Neuron (in vitro differentiated cells): ENCODE measurements around the gene TRIM47.

Source experiments
- H2AFZ ChIP-seq: one replicate; pipeline ENCODE4 v1.6.1; 2013; ENCODE audit warnings: low read depth, mild to moderate bottlenecking, inconsistent platforms, low read length, moderate library complexity
- H3K27me3 ChIP-seq: one replicate; pipeline ENCODE4 v1.6.1; 2013; ENCODE audit warnings: low read length; ENCODE audit not compliant: insufficient read depth
- H3K36me3 ChIP-seq: one replicate; pipeline ENCODE4 v1.6.1; 2013; ENCODE audit warnings: low read length; ENCODE audit not compliant: insufficient read depth
- H3K4me1 ChIP-seq: one replicate; pipeline ENCODE4 v1.6.1; 2013; ENCODE audit warnings: low read length; ENCODE audit not compliant: insufficient read depth
- H3K4me3 ChIP-seq: 2 replicates; pipeline ENCODE4 v1.5.1; 2013; ENCODE audit warnings: mild to moderate bottlenecking, low read length, moderate library complexity
- H3K9me3 ChIP-seq: one replicate; pipeline ENCODE4 v1.6.1; 2013; ENCODE audit warnings: low read length

TRIM47 gene

DNA sequence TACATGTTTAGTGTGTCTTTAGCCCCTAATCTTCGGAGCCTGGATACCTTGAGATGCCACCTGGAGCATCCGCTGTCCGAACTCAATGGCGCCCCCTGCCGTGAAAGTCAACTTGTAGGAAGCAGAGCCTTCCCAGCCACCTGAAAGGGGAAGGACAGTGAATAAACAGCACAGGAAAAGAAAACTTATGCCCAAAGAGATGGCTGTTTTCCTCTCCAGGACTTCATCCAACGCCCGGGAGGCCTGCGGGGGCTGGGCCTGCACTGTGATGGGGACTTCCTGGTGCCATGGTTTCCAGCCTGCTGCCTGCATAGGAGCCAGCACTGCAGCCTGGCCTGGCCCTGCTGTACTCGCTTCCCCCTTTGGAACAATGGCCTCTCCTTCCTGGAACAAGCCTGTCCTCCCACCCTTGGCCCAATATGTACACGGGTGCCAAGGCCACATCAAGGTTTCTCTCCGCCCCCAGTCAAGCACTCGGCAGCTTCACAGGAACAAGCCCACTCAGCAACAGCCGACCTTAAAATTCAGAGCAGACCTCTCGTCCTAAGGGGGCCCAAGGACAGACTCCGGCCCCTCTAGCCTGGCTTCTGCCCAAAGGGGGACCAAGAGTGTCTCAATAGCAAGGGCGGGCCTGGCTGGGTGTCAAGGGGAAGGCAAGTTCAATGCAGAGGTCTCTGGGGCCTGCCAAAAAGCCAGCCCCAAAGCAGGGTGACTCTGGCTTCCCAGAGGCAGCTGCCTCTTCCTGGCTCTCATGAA lies 29.7 kb downstream of the TRIM47 start:
- Histone ChIP-seq H3K9me3 (no peaks in the 10 kb centered on the region), H3K4me1 (no peaks in the 10 kb centered on the region), H3K36me3 (peaks cover 52% of the 10 kb centered on the region)

DNA sequence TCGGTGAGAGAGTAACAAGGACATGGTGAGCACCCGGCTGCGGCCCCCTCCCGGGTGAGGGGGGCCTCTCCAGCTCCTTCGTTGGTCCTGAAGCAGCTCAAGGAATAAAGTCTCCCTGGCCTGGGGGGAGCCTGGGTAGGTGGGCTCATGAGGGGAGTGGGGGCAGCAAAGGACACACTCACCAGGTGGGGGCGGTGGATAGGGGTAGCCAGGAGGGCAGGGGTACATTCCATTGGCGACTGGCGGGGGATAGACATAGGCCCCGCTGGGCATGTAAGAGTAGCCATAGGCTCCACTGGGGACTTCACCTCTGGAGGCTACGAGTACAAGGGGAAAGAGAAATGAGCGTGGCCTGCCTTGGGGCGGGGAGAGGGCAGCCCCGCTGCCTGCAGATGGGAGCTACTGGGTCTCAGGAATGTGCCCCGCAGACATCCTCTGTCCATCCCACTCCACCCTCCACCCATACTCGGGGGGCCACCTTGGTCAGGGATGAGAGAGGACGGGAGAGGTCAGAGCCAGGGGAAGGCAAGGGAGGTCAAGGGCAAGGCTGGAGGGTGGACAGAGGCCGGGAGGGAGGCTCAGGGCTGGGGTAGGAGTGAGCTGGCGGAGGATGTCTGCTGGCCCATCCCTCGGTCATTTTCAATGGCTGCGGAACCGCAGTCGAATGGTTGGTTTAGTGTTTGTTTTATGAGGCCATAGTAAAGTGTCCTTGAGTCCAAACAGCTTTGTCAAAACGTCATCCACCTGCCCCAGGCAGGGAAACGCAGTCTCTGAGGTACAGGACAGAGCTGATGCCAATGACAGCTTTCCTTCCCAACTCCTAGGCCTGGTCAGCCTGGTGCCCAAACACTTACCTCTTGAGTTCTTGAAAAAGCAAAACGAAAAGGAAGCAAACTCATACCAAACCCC lies 30.5 kb downstream of the TRIM47 start:
- peaks cover 52% of the 10 kb centered on the region for H3K36me3 ChIP-seq
- H2AFZ ChIP-seq = no peak overlapping the region
- no peaks in the 10 kb centered on the region for H3K4me1 ChIP-seq
- no peaks in the 10 kb centered on the region for H3K9me3 ChIP-seq
- no peak overlapping the region for H3K4me3 ChIP-seq
- no peaks in the 10 kb centered on the region for H3K27me3 ChIP-seq

More for the DNA sequence above, 29.7 kb downstream of the TRIM47 start:
- no peaks in the 10 kb centered on the region for H3K27me3 ChIP-seq
- no peak overlapping the region for H2AFZ ChIP-seq
- H3K4me3 ChIP-seq = no peak overlapping the region

GRCh38 chr17:75846692-75847613 lies 31.4 kb downstream of the TRIM47 start:
- Histone ChIP-seq H3K36me3 (peaks cover 52% of the 10 kb centered on the region), H2AFZ (no peak overlapping the region), H3K9me3 (no peaks in the 10 kb centered on the region), H3K4me1 (no peaks in the 10 kb centered on the region), H3K4me3 (no peak overlapping the region), H3K27me3 (no peaks in the 10 kb centered on the region)

- H2AFZ ChIP-seq = no peak overlapping the region
- peaks cover 46% of the 10 kb centered on the region for H3K36me3 ChIP-seq
- no peaks in the 10 kb centered on the region for H3K4me1 ChIP-seq
- no peaks in the 10 kb centered on the region for H3K27me3 ChIP-seq
- no peaks in the 10 kb centered on the region for H3K9me3 ChIP-seq
- no peak overlapping the region for H3K4me3 ChIP-seq
Measured at GRCh38 chr17:75845933-75846691, 32.3 kb downstream of the TRIM47 start.

GRCh38 chr17:75845058-75845711 lies 33.2 kb downstream of the TRIM47 start:
- Histone ChIP-seq H2AFZ (no peak overlapping the region), H3K4me3 (no peak overlapping the region), H3K27me3 (no peaks in the 10 kb centered on the region), H3K9me3 (no peaks in the 10 kb centered on the region), H3K36me3 (peaks cover 39% of the 10 kb centered on the region), H3K4me1 (no peaks in the 10 kb centered on the region)

GRCh38 chr17:75844530-75845057 lies 33.8 kb downstream of the TRIM47 start:
- H3K9me3 ChIP-seq = no peaks in the 10 kb centered on the region
- H3K4me1 ChIP-seq = no peaks in the 10 kb centered on the region
- H3K36me3 ChIP-seq = peaks cover 35% of the 10 kb centered on the region
- H3K4me3 ChIP-seq = no peak overlapping the region
- no peaks in the 10 kb centered on the region for H3K27me3 ChIP-seq
- no peak overlapping the region for H2AFZ ChIP-seq

GRCh38 chr17:75843577-75844529 lies 34.5 kb downstream of the TRIM47 start, which contains the start of gene UNC13D:
TSS of gene UNC13D (minus strand) at chr17:75844404. CDS start at chr17:75844337, 67 bp downstream.
- H3K4me1 ChIP-seq = no peaks in the 10 kb centered on the region
- peaks cover 27% of the 10 kb centered on the region for H3K36me3 ChIP-seq
- H3K27me3 ChIP-seq = no peaks in the 10 kb centered on the region
- H3K4me3 ChIP-seq = no peak within 1 kb of the TSS
- no peak within 1 kb of the TSS for H2AFZ ChIP-seq
- no peaks in the 10 kb centered on the region for H3K9me3 ChIP-seq

- Histone ChIP-seq H2AFZ (no peak overlapping the region), H3K36me3 (peaks cover 20% of the 10 kb centered on the region), H3K4me1 (no peaks in the 10 kb centered on the region), H3K4me3 (no peak overlapping the region), H3K9me3 (no peaks in the 10 kb centered on the region), H3K27me3 (no peaks in the 10 kb centered on the region)
Measured at GRCh38 chr17:75842963-75843576, 35.3 kb downstream of the TRIM47 start.

- peaks cover 14% of the 10 kb centered on the region for H3K36me3 ChIP-seq
- H3K4me1 ChIP-seq = no peaks in the 10 kb centered on the region
- H3K27me3 ChIP-seq = no peaks in the 10 kb centered on the region
- no peak overlapping the region for H3K4me3 ChIP-seq
- no peaks in the 10 kb centered on the region for H3K9me3 ChIP-seq
- H2AFZ ChIP-seq = no peak overlapping the region
Measured at GRCh38 chr17:75842411-75842810, 36.0 kb downstream of the TRIM47 start.

DNA sequence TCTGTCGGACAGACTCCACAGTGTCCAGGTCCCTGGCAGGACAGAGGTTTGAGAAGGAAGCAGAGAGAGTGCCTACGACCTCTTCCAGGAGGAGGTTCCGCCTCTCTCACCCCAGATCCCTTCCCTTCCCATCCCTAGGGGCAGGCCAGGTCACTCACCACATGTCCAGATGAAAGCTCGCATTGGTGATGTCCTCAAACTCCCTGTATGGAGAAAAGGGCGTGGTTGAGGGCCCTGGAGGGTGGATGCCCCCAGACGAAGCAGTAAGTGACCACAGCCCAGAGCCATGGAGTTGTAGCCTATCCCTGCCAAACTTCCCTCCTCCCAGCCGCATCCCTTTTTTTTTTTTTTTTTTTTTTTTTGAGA lies 37.6 kb downstream of the TRIM47 start:
- Histone ChIP-seq H3K9me3 (no peaks in the 10 kb centered on the region), H3K4me3 (no peak overlapping the region), H3K36me3 (no peaks in the 10 kb centered on the region), H3K27me3 (no peaks in the 10 kb centered on the region), H3K4me1 (no peaks in the 10 kb centered on the region), H2AFZ (no peak overlapping the region)
